ENCODE data around the gene TM9SF3. TPM values are rescaled to one million over a fixed set of nuclear protein-coding genes. Genes with fewer than 3 reads are reported as not detected.
"Not testable (repeated sequence)": the region's sequence is repeated elsewhere in the genome, so short reads cannot be mapped to it uniquely, and the experiment has no call there.

TM9SF3 gene
- polyA plus RNA-seq, 4 donors, result 30.3 to 250 (median 62.5) TPM

DNA sequence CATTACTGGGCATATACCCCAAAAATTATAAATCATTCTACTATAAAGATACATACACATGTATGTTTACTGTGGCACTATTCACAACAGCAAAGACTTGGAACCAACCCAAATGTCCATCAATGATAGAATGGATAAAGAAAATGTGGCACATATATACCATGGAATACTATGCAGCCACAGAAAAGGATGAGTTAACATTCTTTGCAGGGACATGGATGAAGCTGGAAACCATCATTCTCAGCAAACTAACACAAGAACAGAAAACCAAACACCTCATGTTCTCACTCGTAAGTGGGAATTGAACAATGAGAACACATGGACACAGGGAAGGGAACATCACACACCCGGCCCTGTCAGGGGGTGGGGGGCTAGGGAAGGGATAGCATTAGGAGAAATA, 12.2 kb downstream of the TM9SF3 start:
- H3K4me3 ChIP-seq (ENCODE audit: low read depth in 1 of 3, low read length in 3 of 3); DNase-seq; FAIRE-seq; H3K9me3 ChIP-seq (ENCODE audit: control insufficient read depth in 2 of 2, insufficient read depth in 1 of 2, low read depth in 1 of 2, low read length in 1 of 2); H3K27me3 ChIP-seq (ENCODE audit: control insufficient read depth in 3 of 3, insufficient read depth in 3 of 3, low read length in 3 of 3); H3K27ac ChIP-seq (ENCODE audit: low read depth in 1 of 3, low read length in 2 of 3): not testable (repeated sequence)
- WGBS, 3 donors, result 90 to 93% (median 93%) methylated on average over 2 of the region's 2 CpGs
- Histone ChIP-seq H3K4me1 (ENCODE audit: control insufficient read depth in 3 of 3, insufficient read depth in 2 of 3, low read depth in 1 of 3, low read length in 2 of 3) (peaks cover 3 to 32% (median 10%) of the 10 kb centered on the region in 3 donors), H3K36me3 (ENCODE audit: control insufficient read depth in 3 of 3, insufficient read depth in 2 of 3, low read depth in 1 of 3, low read length in 3 of 3) (peaks cover 0 to 17% (median 0%) of the 10 kb centered on the region in 3 donors)

DNA sequence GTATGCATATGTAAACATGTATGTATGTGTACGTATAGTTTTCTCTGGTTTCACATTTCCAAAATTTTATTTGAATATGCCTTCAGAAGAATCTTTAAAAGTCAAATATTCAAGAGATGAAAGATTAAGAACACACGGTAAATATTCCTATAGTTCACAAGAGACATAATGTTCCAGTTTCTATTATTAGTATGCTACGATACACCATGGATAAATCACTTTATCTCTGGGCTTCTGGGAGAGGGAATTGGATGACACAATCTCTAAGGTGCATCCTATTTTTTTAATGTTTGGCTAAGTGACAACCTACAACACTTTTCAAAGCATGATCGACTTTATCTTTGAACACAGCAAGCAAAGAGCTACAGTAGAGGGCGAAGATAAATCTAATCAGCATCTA, 13.8 kb downstream of the TM9SF3 start:
- H3K27ac ChIP-seq (ENCODE audit: low read depth in 1 of 3, low read length in 2 of 3), result no peak overlapping the region
- WGBS, 3 donors, result 83 to 90% (median 84%) methylated on average over 5 of the region's 5 CpGs
- H3K9me3 ChIP-seq (ENCODE audit: control insufficient read depth in 2 of 2, insufficient read depth in 1 of 2, low read depth in 1 of 2, low read length in 1 of 2), result no peaks in the 10 kb centered on the region
- DNase-seq, result no peak
- H3K4me3 ChIP-seq (ENCODE audit: low read depth in 1 of 3, low read length in 3 of 3), result no peak overlapping the region
- peaks cover 0 to 19% (median 0%) of the 10 kb centered on the region in 3 donors for H3K36me3 ChIP-seq (ENCODE audit: control insufficient read depth in 3 of 3, insufficient read depth in 2 of 3, low read depth in 1 of 3, low read length in 3 of 3)
- H3K27me3 ChIP-seq (ENCODE audit: control insufficient read depth in 3 of 3, insufficient read depth in 3 of 3, low read length in 3 of 3), result no peaks in the 10 kb centered on the region
- FAIRE-seq, result no peak
- peaks cover 3 to 23% (median 13%) of the 10 kb centered on the region in 3 donors for H3K4me1 ChIP-seq (ENCODE audit: control insufficient read depth in 3 of 3, insufficient read depth in 2 of 3, low read depth in 1 of 3, low read length in 2 of 3)

- DNase-seq (no peak), FAIRE-seq (no peak)
- H3K36me3 ChIP-seq (ENCODE audit: control insufficient read depth in 3 of 3, insufficient read depth in 2 of 3, low read depth in 1 of 3, low read length in 3 of 3), result peaks cover 0 to 22% (median 0%) of the 10 kb centered on the region in 3 donors
- no peak overlapping the region for H3K27ac ChIP-seq (ENCODE audit: low read depth in 1 of 3, low read length in 2 of 3)
- H3K27me3 ChIP-seq (ENCODE audit: control insufficient read depth in 3 of 3, insufficient read depth in 3 of 3, low read length in 3 of 3), result no peaks in the 10 kb centered on the region
- peaks cover 3 to 9% (median 8%) of the 10 kb centered on the region in 3 donors for H3K4me1 ChIP-seq (ENCODE audit: control insufficient read depth in 3 of 3, insufficient read depth in 2 of 3, low read depth in 1 of 3, low read length in 2 of 3)
- H3K9me3 ChIP-seq (ENCODE audit: control insufficient read depth in 2 of 2, insufficient read depth in 1 of 2, low read depth in 1 of 2, low read length in 1 of 2), result no peaks in the 10 kb centered on the region
- H3K4me3 ChIP-seq (ENCODE audit: low read depth in 1 of 3, low read length in 3 of 3), result no peak overlapping the region
- 49 to 73% (median 57%) methylated on average over 10 of the region's 10 CpGs for WGBS, 3 donors
These were observed 15.5 kb downstream of the TM9SF3 start for GRCh38 chr10:96570983-96571964.

DNA sequence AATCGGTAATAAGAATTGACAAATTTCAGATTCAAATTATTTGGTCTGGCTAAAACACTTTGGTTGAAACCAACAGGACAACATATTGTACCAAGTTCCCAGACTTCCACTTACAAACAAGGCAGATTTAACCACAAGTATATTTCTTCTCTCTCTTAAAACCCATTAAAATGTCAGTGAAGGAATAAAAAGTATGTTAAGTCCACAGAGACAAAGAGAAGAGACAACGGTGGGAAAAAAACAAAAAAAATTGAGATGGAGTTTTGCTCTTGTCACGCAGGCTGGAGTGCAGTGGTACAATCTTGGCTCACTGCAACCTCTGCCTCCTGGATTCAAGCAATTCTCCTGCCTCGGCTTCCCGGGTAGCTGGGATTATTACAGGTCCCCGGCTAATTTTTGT, 16.3 kb downstream of the TM9SF3 start:
- FAIRE-seq (no peak), DNase-seq (no peak)
- WGBS, 3 donors, result 80 to 92% (median 81%) methylated on average over 6 of the region's 6 CpGs
- Histone ChIP-seq H3K4me3 (ENCODE audit: low read depth in 1 of 3, low read length in 3 of 3) (no peak overlapping the region), H3K9me3 (ENCODE audit: control insufficient read depth in 2 of 2, insufficient read depth in 1 of 2, low read depth in 1 of 2, low read length in 1 of 2) (no peaks in the 10 kb centered on the region), H3K4me1 (ENCODE audit: control insufficient read depth in 3 of 3, insufficient read depth in 2 of 3, low read depth in 1 of 3, low read length in 2 of 3) (peaks cover 2 to 8% (median 6%) of the 10 kb centered on the region in 3 donors), H3K27ac (ENCODE audit: low read depth in 1 of 3, low read length in 2 of 3) (no peak overlapping the region), H3K27me3 (ENCODE audit: control insufficient read depth in 3 of 3, insufficient read depth in 3 of 3, low read length in 3 of 3) (no peaks in the 10 kb centered on the region), H3K36me3 (ENCODE audit: control insufficient read depth in 3 of 3, insufficient read depth in 2 of 3, low read depth in 1 of 3, low read length in 3 of 3) (peaks cover 0 to 21% (median 0%) of the 10 kb centered on the region in 3 donors)

- peaks cover 2 to 8% (median 6%) of the 10 kb centered on the region in 3 donors for H3K4me1 ChIP-seq (ENCODE audit: control insufficient read depth in 3 of 3, insufficient read depth in 2 of 3, low read depth in 1 of 3, low read length in 2 of 3)
- 42 to 60% (median 52%) methylated on average over 1 of the region's 1 CpG for WGBS, 3 donors
- no peak for DNase-seq
These were observed 18.4 kb downstream of the TM9SF3 start for GRCh38 chr10:96568402-96568801.

GRCh38 chr10:96565774-96566173, 21.0 kb downstream of the TM9SF3 start:
- no peak overlapping the region for H3K27ac ChIP-seq (ENCODE audit: low read depth in 1 of 3, low read length in 2 of 3)
- WGBS, 3 donors, result 8 to 14% (median 11%) methylated on average over 1 of the region's 1 CpG
- no peaks in the 10 kb centered on the region for H3K9me3 ChIP-seq (ENCODE audit: control insufficient read depth in 2 of 2, insufficient read depth in 1 of 2, low read depth in 1 of 2, low read length in 1 of 2)
- H3K4me1 ChIP-seq (ENCODE audit: control insufficient read depth in 3 of 3, insufficient read depth in 2 of 3, low read depth in 1 of 3, low read length in 2 of 3), result peaks cover 2 to 6% (median 3%) of the 10 kb centered on the region in 3 donors
- peaks cover 2 to 25% (median 4%) of the 10 kb centered on the region in 3 donors for H3K36me3 ChIP-seq (ENCODE audit: control insufficient read depth in 3 of 3, insufficient read depth in 2 of 3, low read depth in 1 of 3, low read length in 3 of 3)
- no peak for DNase-seq
- no peak for FAIRE-seq
- no peak overlapping the region for H3K4me3 ChIP-seq (ENCODE audit: low read depth in 1 of 3, low read length in 3 of 3)
- H3K27me3 ChIP-seq (ENCODE audit: control insufficient read depth in 3 of 3, insufficient read depth in 3 of 3, low read length in 3 of 3), result no peaks in the 10 kb centered on the region

More at GRCh38 chr10:96568402-96568801, 18.4 kb downstream of the TM9SF3 start:
- no peak for FAIRE-seq
- Histone ChIP-seq H3K27me3 (ENCODE audit: control insufficient read depth in 3 of 3, insufficient read depth in 3 of 3, low read length in 3 of 3) (no peaks in the 10 kb centered on the region), H3K36me3 (ENCODE audit: control insufficient read depth in 3 of 3, insufficient read depth in 2 of 3, low read depth in 1 of 3, low read length in 3 of 3) (peaks cover 0 to 23% (median 2%) of the 10 kb centered on the region in 3 donors), H3K9me3 (ENCODE audit: control insufficient read depth in 2 of 2, insufficient read depth in 1 of 2, low read depth in 1 of 2, low read length in 1 of 2) (no peaks in the 10 kb centered on the region), H3K27ac (ENCODE audit: low read depth in 1 of 3, low read length in 2 of 3) (no peak overlapping the region), H3K4me3 (ENCODE audit: low read depth in 1 of 3, low read length in 3 of 3) (no peak overlapping the region)

- H3K36me3 ChIP-seq (ENCODE audit: control insufficient read depth in 3 of 3, insufficient read depth in 2 of 3, low read depth in 1 of 3, low read length in 3 of 3), result peaks cover 11 to 16% (median 14%) of the 10 kb centered on the region in 3 donors
- 41 to 77% (median 63%) methylated on average over 3 of the region's 3 CpGs for whole genome bisulfite sequencing, 3 donors
- no peak overlapping the region for H3K4me3 ChIP-seq (ENCODE audit: low read depth in 1 of 3, low read length in 3 of 3)
- no peak overlapping the region for H3K27ac ChIP-seq (ENCODE audit: low read depth in 1 of 3, low read length in 2 of 3)
- FAIRE-seq (peak; percentile 91), DNase-seq (peak; percentile 55 to 83)
- no peaks in the 10 kb centered on the region for H3K27me3 ChIP-seq (ENCODE audit: control insufficient read depth in 3 of 3, insufficient read depth in 3 of 3, low read length in 3 of 3)
- H3K4me1 ChIP-seq (ENCODE audit: control insufficient read depth in 3 of 3, insufficient read depth in 2 of 3, low read depth in 1 of 3, low read length in 2 of 3), result peaks cover 0 to 3% (median 0%) of the 10 kb centered on the region in 3 donors
- H3K9me3 ChIP-seq (ENCODE audit: control insufficient read depth in 2 of 2, insufficient read depth in 1 of 2, low read depth in 1 of 2, low read length in 1 of 2), result no peaks in the 10 kb centered on the region
These were observed 25.6 kb downstream of the TM9SF3 start for GRCh38 chr10:96560966-96561887.

DNA sequence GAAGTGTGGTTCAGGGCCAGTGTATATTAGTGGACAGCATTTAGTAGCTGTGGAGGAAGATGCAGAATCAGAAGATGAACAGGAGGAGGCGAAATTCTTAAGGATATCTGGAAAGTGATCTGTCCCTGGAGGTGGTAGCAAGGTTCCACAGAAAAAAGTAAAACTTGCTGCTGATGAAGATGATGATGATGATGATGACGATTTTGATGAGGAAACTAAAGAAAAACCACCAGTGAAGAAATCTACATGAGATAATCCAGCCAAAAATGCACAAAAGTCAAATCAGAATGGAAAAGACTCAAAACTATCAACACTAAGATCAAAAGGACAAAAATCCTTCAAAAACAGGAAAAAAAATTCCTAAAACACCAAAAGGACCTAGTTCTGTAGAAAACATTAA, 26.3 kb downstream of the TM9SF3 start:
- Histone ChIP-seq H3K36me3 (ENCODE audit: control insufficient read depth in 3 of 3, insufficient read depth in 2 of 3, low read depth in 1 of 3, low read length in 3 of 3) (peaks cover 11 to 16% (median 14%) of the 10 kb centered on the region in 3 donors), H3K4me1 (ENCODE audit: control insufficient read depth in 3 of 3, insufficient read depth in 2 of 3, low read depth in 1 of 3, low read length in 2 of 3) (peaks cover 0 to 3% (median 0%) of the 10 kb centered on the region in 3 donors), H3K27me3 (ENCODE audit: control insufficient read depth in 3 of 3, insufficient read depth in 3 of 3, low read length in 3 of 3) (no peaks in the 10 kb centered on the region), H3K27ac (ENCODE audit: low read depth in 1 of 3, low read length in 2 of 3) (no peak overlapping the region), H3K4me3 (ENCODE audit: low read depth in 1 of 3, low read length in 3 of 3) (no peak overlapping the region), H3K9me3 (ENCODE audit: control insufficient read depth in 2 of 2, insufficient read depth in 1 of 2, low read depth in 1 of 2, low read length in 1 of 2) (no peaks in the 10 kb centered on the region)
- DNase-seq, result no peak
- 77 to 92% (median 81%) methylated on average over 2 of the region's 2 CpGs for WGBS, 3 donors
- FAIRE-seq, result no peak

Data from small intestine (tissue), 7 donors.